ENCODE data around the gene SORCS2.

Gene SORCS2

DNA sequence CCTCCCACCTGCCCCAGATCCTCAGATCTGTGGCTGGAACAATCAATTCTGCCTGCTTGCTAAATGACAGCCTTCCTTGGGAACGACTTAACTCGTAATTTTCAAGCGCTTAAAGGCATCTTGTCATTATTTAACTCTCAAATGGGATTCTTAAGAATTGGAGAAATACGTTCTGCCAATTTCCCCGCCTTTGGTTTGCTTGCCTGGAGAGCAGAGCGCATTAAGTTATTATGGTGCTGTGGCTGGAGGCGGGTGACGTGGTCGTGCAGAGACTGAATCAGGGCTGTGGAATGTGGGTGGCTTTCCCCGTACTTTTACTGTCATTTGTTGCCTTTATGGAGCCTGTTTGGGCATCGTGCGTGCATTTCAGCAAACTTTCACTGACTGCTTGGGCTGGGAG is 321.3 kb downstream of the SORCS2 start:
- ChIA-PET POLR2A (no interaction called here), CTCF (no interaction called here)
- H3K27ac ChIP-seq (ENCODE audit: insufficient read depth in 1 of 2, low read depth in 1 of 2, low read length in 2 of 2, poor library complexity in 1 of 2, severe bottlenecking in 2 of 2): no peak overlapping the region
- WGBS (ENCODE audit: insufficient coverage): 95% methylated on average over 6 of the region's 12 CpGs
- H3K36me3 ChIP-seq (ENCODE audit: control insufficient read depth in 4 of 4, insufficient read depth in 4 of 4, low read length in 3 of 4): no peaks in the 10 kb centered on the region
- peaks cover 0 to 98% (median 14%) of the 10 kb centered on the region in 5 experiments for H3K27me3 ChIP-seq (replicated peaks in 2 of 5; ENCODE audit: control insufficient read depth in 4 of 5, insufficient read depth in 5 of 5, low read length in 4 of 5)
- no peaks in the 10 kb centered on the region for H3K4me1 ChIP-seq (ENCODE audit: control extremely low read depth in 1 of 4, control insufficient read depth in 4 of 4, insufficient read depth in 4 of 4, low read length in 3 of 4)
- no peak overlapping the region for H3K4me3 ChIP-seq (ENCODE audit: control insufficient read depth in 1 of 7, extremely low read depth in 1 of 7, insufficient read depth in 4 of 7, low read depth in 2 of 7, low read length in 6 of 7)
- no peaks in the 10 kb centered on the region for H3K9me3 ChIP-seq (ENCODE audit: control extremely low read depth in 1 of 5, control insufficient read depth in 4 of 5, insufficient read depth in 2 of 5, low read depth in 1 of 5, low read length in 4 of 5)
- no peak for DNase-seq

DNA sequence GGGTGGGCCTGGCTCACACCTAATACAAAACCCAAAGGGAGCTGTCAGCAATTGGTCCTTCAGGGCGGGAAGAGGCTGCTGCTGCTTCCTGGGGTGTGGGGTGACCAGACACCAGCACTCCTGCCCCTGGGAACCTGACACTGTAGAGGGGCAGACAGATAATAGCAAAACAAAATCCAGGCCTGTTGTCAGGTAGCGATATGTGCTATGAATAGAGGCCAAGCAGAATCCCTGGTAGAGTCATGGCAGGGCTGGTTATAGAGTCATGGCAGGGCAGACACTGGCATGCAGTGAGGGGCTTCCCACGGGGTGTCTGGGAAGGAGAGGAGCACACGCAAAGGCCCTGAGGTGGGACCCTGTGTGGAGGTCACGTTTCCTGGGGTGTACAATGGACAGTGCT is 321.9 kb downstream of the SORCS2 start:
- CTCF ChIA-PET: no interaction called here
- peaks cover 0 to 98% (median 14%) of the 10 kb centered on the region in 5 experiments for H3K27me3 ChIP-seq (replicated peaks in 2 of 5; ENCODE audit: control insufficient read depth in 4 of 5, insufficient read depth in 5 of 5, low read length in 4 of 5)
- no peaks in the 10 kb centered on the region for H3K9me3 ChIP-seq (ENCODE audit: control extremely low read depth in 1 of 5, control insufficient read depth in 4 of 5, insufficient read depth in 2 of 5, low read depth in 1 of 5, low read length in 4 of 5)
- H3K27ac ChIP-seq (ENCODE audit: insufficient read depth in 1 of 2, low read depth in 1 of 2, low read length in 2 of 2, poor library complexity in 1 of 2, severe bottlenecking in 2 of 2): no peak overlapping the region
- 83% methylated on average over 5 of the region's 5 CpGs for WGBS (ENCODE audit: insufficient coverage)
- H3K4me3 ChIP-seq (ENCODE audit: control insufficient read depth in 1 of 7, extremely low read depth in 1 of 7, insufficient read depth in 4 of 7, low read depth in 2 of 7, low read length in 6 of 7): no peak overlapping the region
- H3K36me3 ChIP-seq (ENCODE audit: control insufficient read depth in 4 of 4, insufficient read depth in 4 of 4, low read length in 3 of 4): no peaks in the 10 kb centered on the region
- no peaks in the 10 kb centered on the region for H3K4me1 ChIP-seq (ENCODE audit: control extremely low read depth in 1 of 4, control insufficient read depth in 4 of 4, insufficient read depth in 4 of 4, low read length in 3 of 4)
- POLR2A ChIA-PET: no interaction called here
- no peak for DNase-seq

DNA sequence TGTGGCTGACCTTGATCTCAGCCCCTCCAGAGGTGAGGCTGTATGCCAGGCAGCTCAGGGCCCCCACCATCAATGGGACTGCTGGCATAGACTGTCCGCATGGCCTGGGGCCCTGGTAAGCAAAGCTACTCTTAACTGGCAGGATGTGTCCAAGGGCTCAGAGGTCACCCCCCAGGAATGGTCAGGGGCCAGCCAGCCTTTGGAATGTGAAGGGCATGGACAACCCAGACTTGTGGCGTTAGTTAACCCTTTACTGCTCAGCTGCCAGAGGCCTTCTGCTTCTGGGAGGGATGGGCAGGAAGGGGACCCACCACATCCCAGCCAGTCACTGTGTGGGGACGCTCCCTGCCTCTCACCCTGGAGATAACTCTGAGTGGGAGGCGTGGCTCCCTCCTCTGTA is 322.5 kb downstream of the SORCS2 start:
- Histone ChIP-seq H3K36me3 (ENCODE audit: control insufficient read depth in 4 of 4, insufficient read depth in 4 of 4, low read length in 3 of 4) (no peaks in the 10 kb centered on the region), H3K9me3 (ENCODE audit: control extremely low read depth in 1 of 5, control insufficient read depth in 4 of 5, insufficient read depth in 2 of 5, low read depth in 1 of 5, low read length in 4 of 5) (no peaks in the 10 kb centered on the region), H3K4me1 (ENCODE audit: control extremely low read depth in 1 of 4, control insufficient read depth in 4 of 4, insufficient read depth in 4 of 4, low read length in 3 of 4) (no peaks in the 10 kb centered on the region), H3K27ac (ENCODE audit: insufficient read depth in 1 of 2, low read depth in 1 of 2, low read length in 2 of 2, poor library complexity in 1 of 2, severe bottlenecking in 2 of 2) (no peak overlapping the region), H3K4me3 (ENCODE audit: control insufficient read depth in 1 of 7, extremely low read depth in 1 of 7, insufficient read depth in 4 of 7, low read depth in 2 of 7, low read length in 6 of 7) (no peak overlapping the region), H3K27me3 (replicated peaks in 2 of 5; ENCODE audit: control insufficient read depth in 4 of 5, insufficient read depth in 5 of 5, low read length in 4 of 5) (peaks cover 0 to 98% (median 13%) of the 10 kb centered on the region in 5 experiments)
- no peak for DNase-seq
- WGBS (ENCODE audit: insufficient coverage): 80% methylated on average over 3 of the region's 4 CpGs
- POLR2A ChIA-PET: no interaction called here
- CTCF ChIA-PET: no interaction called here

DNA sequence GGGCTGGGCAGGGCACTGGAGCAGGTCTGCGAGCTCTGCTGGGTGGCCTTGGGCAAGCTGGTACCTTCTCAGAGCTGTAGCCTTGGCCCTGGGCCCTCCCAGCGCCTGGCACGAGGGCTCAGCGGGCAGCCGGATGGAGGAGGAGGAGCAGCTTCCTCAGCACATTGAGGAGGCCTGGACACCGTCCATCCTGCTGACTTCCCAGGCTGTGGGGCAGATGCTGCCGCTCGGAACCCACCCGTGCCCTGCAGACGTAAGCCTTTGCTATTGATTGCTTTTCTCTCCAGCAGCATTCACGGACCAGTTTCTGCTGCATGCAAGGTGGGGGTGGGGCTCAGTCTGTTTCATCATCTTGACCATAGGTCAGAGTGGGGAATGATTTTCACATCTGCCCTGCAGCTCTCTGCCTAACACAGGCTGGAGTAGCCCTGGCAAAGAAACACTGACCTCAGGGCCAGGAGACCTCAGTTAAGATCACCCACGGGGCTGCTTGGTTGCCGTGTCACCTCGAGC is 323.1 kb downstream of the SORCS2 start:
- no peaks in the 10 kb centered on the region for H3K9me3 ChIP-seq (ENCODE audit: control extremely low read depth in 1 of 5, control insufficient read depth in 4 of 5, insufficient read depth in 2 of 5, low read depth in 1 of 5, low read length in 4 of 5)
- no peak for DNase-seq
- H3K4me1 ChIP-seq (ENCODE audit: control extremely low read depth in 1 of 4, control insufficient read depth in 4 of 4, insufficient read depth in 4 of 4, low read length in 3 of 4): no peaks in the 10 kb centered on the region
- WGBS (ENCODE audit: insufficient coverage): 86% methylated on average over 13 of the region's 14 CpGs
- peaks cover 0 to 98% (median 11%) of the 10 kb centered on the region in 5 experiments for H3K27me3 ChIP-seq (replicated peaks in 2 of 5; ENCODE audit: control insufficient read depth in 4 of 5, insufficient read depth in 5 of 5, low read length in 4 of 5)
- no peak overlapping the region for H3K27ac ChIP-seq (ENCODE audit: insufficient read depth in 1 of 2, low read depth in 1 of 2, low read length in 2 of 2, poor library complexity in 1 of 2, severe bottlenecking in 2 of 2)
- H3K36me3 ChIP-seq (ENCODE audit: control insufficient read depth in 4 of 4, insufficient read depth in 4 of 4, low read length in 3 of 4): no peaks in the 10 kb centered on the region
- POLR2A ChIA-PET: no interaction called here
- CTCF ChIA-PET: no interaction called here
- H3K4me3 ChIP-seq (ENCODE audit: control insufficient read depth in 1 of 7, extremely low read depth in 1 of 7, insufficient read depth in 4 of 7, low read depth in 2 of 7, low read length in 6 of 7): no peak overlapping the region

DNA sequence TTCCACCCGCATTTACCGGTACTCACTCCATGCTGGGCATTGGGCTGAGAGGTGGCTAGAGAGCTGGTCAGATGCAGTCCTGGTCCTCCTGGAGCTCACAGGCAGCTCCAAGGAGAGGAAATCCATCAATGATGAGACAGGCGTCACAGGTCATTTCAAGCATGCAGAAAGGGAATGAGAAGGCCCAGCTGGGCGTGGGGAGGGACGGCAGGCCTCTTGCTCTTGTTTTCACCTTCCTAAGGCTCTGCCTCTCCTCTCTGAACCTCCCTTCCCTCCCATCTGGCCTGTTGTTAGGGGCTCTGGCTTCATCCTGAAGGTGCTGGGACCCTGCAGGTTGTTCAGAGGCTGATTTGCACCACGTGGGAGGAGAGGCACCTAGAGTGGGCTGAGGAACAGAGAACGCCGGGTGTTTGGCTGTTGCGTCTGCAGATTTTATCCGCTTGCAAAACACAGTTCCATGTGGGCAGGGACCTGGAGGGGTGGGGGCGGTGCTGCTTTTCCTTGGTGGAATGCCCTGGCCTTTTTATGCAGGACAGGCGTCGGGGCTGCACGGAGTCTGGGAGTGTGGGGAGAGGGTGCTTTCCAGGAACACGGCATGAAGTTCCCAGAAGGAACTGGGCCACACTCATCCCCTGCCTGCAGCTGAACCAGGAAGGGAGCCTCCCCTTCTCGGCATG is 323.9 kb downstream of the SORCS2 start:
- ChIA-PET POLR2A (no interaction called here), CTCF (no interaction called here)
- WGBS (ENCODE audit: insufficient coverage): 29% methylated on average over 8 of the region's 16 CpGs
- Histone ChIP-seq H3K4me1 (ENCODE audit: control extremely low read depth in 1 of 4, control insufficient read depth in 4 of 4, insufficient read depth in 4 of 4, low read length in 3 of 4) (no peaks in the 10 kb centered on the region), H3K9me3 (ENCODE audit: control extremely low read depth in 1 of 5, control insufficient read depth in 4 of 5, insufficient read depth in 2 of 5, low read depth in 1 of 5, low read length in 4 of 5) (no peaks in the 10 kb centered on the region), H3K27ac (ENCODE audit: insufficient read depth in 1 of 2, low read depth in 1 of 2, low read length in 2 of 2, poor library complexity in 1 of 2, severe bottlenecking in 2 of 2) (no peak overlapping the region), H3K27me3 (replicated peaks in 2 of 5; ENCODE audit: control insufficient read depth in 4 of 5, insufficient read depth in 5 of 5, low read length in 4 of 5) (peaks cover 0 to 98% (median 11%) of the 10 kb centered on the region in 5 experiments), H3K4me3 (ENCODE audit: control insufficient read depth in 1 of 7, extremely low read depth in 1 of 7, insufficient read depth in 4 of 7, low read depth in 2 of 7, low read length in 6 of 7) (no peak overlapping the region), H3K36me3 (ENCODE audit: control insufficient read depth in 4 of 4, insufficient read depth in 4 of 4, low read length in 3 of 4) (no peaks in the 10 kb centered on the region)
- DNase-seq: no peak

DNA sequence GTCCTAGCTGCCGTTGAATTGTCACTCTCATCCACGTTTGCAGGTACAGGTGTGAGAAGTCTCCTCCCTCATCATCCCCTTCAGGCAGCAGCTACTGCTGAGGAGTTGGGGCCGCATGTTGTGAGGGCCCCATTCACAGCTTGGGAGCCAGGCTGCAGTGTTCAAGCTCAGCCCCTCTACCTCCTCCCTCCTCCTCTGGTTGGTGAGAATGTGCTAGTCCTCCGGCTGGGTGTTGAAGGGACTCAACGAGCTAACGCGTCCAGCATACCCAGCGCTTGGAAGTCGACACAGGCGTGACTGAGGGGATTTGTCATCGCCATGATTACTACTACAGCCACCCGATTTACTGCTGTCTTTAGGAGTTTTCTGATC is 324.4 kb downstream of the SORCS2 start:
- H3K9me3 ChIP-seq (ENCODE audit: control extremely low read depth in 1 of 5, control insufficient read depth in 4 of 5, insufficient read depth in 2 of 5, low read depth in 1 of 5, low read length in 4 of 5): no peaks in the 10 kb centered on the region
- peaks cover 0 to 99% (median 11%) of the 10 kb centered on the region in 5 experiments for H3K27me3 ChIP-seq (replicated peaks in 2 of 5; ENCODE audit: control insufficient read depth in 4 of 5, insufficient read depth in 5 of 5, low read length in 4 of 5)
- H3K4me3 ChIP-seq (ENCODE audit: control insufficient read depth in 1 of 7, extremely low read depth in 1 of 7, insufficient read depth in 4 of 7, low read depth in 2 of 7, low read length in 6 of 7): no peak overlapping the region
- no peak overlapping the region for H3K27ac ChIP-seq (ENCODE audit: insufficient read depth in 1 of 2, low read depth in 1 of 2, low read length in 2 of 2, poor library complexity in 1 of 2, severe bottlenecking in 2 of 2)
- no peaks in the 10 kb centered on the region for H3K36me3 ChIP-seq (ENCODE audit: control insufficient read depth in 4 of 4, insufficient read depth in 4 of 4, low read length in 3 of 4)
- H3K4me1 ChIP-seq (ENCODE audit: control extremely low read depth in 1 of 4, control insufficient read depth in 4 of 4, insufficient read depth in 4 of 4, low read length in 3 of 4): no peaks in the 10 kb centered on the region
- WGBS (ENCODE audit: insufficient coverage): 22% methylated on average over 7 of the region's 12 CpGs
- no peak for DNase-seq
- POLR2A ChIA-PET: no interaction called here
- CTCF ChIA-PET: no interaction called here

DNA sequence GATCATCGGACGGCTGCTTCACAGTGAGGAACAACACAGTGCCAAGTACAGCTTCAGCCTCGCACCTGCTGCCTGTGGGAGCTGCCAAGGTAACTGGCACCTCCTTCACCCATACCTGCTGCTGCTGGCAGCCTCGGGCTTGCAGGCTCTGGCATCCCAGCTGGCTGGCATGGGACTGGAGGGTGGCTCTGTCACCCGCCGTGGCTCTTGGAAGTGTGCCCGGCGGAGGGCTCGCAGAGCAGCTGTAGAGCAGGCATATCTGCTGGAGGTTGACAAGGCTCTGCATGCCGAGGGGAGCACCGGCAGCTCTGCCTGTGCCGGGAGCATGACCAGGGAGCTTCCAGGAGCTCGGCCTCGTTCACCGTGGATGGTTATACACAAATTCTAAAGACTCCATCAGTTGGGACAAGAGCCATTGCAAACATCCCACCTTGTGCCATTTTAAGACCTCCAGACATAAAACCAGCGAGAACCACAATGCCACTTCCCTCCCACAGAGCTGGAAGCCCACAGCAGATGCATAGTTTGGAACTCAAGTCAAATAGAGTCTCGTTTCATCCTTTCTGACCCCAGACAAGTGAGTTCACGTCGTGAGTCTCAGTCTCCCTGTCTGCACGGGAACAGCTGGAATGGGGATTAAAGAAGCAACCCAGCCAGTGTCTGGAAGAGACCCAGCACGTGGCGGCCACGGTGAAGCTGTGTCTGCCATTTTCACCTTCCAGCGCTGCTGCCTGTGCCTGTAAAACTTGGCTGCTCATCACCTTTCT is 326.7 kb downstream of the SORCS2 start:
- H3K36me3 ChIP-seq (ENCODE audit: control insufficient read depth in 4 of 4, insufficient read depth in 4 of 4, low read length in 3 of 4): no peaks in the 10 kb centered on the region
- no peaks in the 10 kb centered on the region for H3K9me3 ChIP-seq (ENCODE audit: control extremely low read depth in 1 of 5, control insufficient read depth in 4 of 5, insufficient read depth in 2 of 5, low read depth in 1 of 5, low read length in 4 of 5)
- peaks cover 0 to 4% (median under 1%) of the 10 kb centered on the region in 4 experiments for H3K4me1 ChIP-seq (ENCODE audit: control extremely low read depth in 1 of 4, control insufficient read depth in 4 of 4, insufficient read depth in 4 of 4, low read length in 3 of 4)
- peaks cover 0 to 97% (median 22%) of the 10 kb centered on the region in 5 experiments for H3K27me3 ChIP-seq (replicated peaks in 2 of 5; ENCODE audit: control insufficient read depth in 4 of 5, insufficient read depth in 5 of 5, low read length in 4 of 5)
- POLR2A ChIA-PET: no interaction called here
- no peak for DNase-seq
- 86% methylated on average over 22 of the region's 24 CpGs for WGBS (ENCODE audit: insufficient coverage)
- H3K4me3 ChIP-seq (ENCODE audit: control insufficient read depth in 1 of 7, extremely low read depth in 1 of 7, insufficient read depth in 4 of 7, low read depth in 2 of 7, low read length in 6 of 7): no peak overlapping the region
- H3K27ac ChIP-seq (ENCODE audit: insufficient read depth in 1 of 2, low read depth in 1 of 2, low read length in 2 of 2, poor library complexity in 1 of 2, severe bottlenecking in 2 of 2): no peak overlapping the region
- CTCF ChIA-PET: no interaction called here

Data from common myeloid progenitor, CD34-positive (primary cell).